Testis (tissue), 2 donors: ENCODE results near the gene CELF5.

Experiments
- CTCF ChIP-seq, 3 experiments: fragments of 450-650 bp in 2 of 3; fragments of 200-600 bp in 1 of 3; sonication (generic) in 1 of 3; IDR thresholded peaks; one replicate each; pipeline ENCODE4 v1.5.1; 2016 to 2019; ENCODE audit warnings: antibody characterized with exemption in 3 of 3, mild to moderate bottlenecking in 2 of 3, moderate library complexity in 1 of 3
- POLR2A ChIP-seq: fragments of 450-650 bp; IDR thresholded peaks from one replicate; pipeline ENCODE4 v1.6.1; 2017; ENCODE audit warnings: antibody characterized with exemption, mild to moderate bottlenecking, moderate library complexity

- TF ChIP-seq POLR2A (no peak), CTCF (IDR thresholded peaks at IDR 0.05) (no peak)
Observed at GRCh38 chr19:3208317-3209207, 15.9 kb upstream of the CELF5 start.
